ENCODE measurements around the gene IDH2.
A peak's percentile ranks its signal among the peaks of the same experiment; 100 is the strongest.

The IDH2 gene

GRCh38 chr15:90042766-90043529 lies 59.3 kb downstream of the IDH2 start:
- DNase-seq: no peak

- no peak for DNase-seq
Observed at GRCh38 chr15:90042356-90042755, 59.9 kb downstream of the IDH2 start.

DNA sequence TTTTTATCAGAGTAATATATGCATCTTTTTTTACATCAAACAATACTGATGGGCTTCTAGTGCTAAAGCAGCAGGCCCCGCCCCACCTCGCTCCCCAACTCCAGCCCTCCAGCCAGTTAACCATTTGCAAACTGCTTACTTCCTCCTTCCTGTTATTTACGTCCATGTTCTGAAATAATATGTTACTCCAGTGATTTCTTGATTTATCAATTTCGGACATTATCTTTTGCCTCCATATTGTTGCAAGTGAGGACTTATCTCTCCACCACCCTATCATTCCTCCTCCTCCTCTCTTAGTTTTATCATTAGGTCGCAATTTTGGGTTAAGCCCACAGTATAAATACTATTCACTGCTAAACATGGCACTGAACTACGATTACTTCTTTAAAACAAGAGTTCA lies 61.6 kb downstream of the IDH2 start:
- no peak for DNase-seq

GRCh38 chr15:90039996-90040395 lies 62.3 kb downstream of the IDH2 start:
- no peak for DNase-seq

DNA sequence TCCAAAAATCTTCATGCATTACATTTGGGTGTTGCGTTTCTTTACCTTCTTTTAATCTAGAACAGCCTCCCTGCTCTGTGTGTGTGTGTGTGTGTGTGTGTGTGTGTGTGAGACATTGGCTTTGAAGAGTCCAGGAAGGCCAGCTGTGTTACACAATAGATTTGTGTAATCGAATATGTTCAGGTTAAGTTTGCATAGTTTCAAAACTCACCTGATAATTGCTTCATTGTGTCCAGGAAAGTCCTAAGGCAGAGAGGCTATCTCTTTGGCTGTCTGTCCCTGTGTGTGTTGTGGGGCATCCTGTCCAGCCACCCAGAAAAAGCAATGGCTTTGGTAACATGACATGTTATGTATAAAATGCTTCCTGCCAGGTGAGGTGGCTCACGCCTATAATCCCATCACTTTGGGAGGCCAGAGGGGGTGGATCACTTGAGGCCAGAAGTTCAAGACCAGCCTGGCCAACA lies 63.6 kb downstream of the IDH2 start:
- DNase-seq: no peak

GRCh38 chr15:90037961-90038631 lies 64.2 kb downstream of the IDH2 start:
- peak; percentile 39 for DNase-seq

DNA sequence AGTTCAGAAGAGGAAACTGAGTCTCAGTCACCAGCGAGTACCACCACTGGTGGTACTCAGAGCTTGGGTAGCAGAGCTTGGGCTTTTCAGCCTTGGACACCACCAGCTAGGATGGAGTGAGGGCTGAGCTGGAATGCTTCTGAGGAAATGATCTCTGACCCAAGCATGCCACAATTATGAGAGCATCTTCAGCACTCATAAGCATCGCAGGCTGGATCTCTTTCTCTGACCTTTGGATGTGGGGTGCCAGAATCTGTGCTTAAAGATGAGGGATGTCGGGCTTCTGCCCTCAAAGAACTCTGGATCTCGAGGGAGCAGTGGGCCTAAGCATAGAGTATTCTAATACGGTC lies 64.8 kb downstream of the IDH2 start:
- DNase-seq: no peak

DNA sequence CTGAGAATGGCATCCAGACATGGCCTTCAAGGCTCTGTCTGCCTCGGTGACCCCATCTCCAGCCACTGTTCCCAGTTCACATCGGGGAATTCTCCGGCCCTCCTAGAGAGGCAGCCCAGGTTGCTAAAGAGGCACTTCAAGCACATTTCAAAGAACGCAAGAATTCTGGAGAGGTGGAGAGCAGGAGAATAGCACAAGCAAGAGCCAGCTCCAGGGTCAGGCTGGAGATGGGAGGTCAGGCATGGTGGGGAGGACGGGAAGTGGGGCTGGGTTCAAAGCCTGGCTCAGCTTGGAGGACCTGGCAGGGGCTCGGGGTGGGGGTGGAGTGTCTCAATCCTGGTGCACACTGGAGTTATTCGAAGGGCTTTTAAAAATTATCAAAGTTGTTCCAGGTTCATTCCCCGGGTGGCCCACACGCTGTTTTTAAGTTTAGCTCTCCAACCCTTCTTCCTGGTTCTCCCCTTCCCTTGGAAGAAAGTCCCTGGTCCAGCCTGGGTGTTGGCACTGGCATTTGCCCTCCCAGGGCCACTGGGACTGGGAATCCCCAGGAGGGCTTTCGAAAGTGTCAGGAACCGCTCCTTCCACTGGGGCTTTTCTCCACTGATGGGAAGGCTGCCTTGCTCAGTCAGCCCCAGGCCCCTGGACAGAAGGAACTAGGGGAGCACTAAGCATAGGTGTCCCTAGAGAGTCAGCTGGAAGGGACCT lies 65.3 kb downstream of the IDH2 start:
- no peak for DNase-seq

- no peak for DNase-seq
Observed at GRCh38 chr15:90036343-90036742, 65.9 kb downstream of the IDH2 start.

DNA sequence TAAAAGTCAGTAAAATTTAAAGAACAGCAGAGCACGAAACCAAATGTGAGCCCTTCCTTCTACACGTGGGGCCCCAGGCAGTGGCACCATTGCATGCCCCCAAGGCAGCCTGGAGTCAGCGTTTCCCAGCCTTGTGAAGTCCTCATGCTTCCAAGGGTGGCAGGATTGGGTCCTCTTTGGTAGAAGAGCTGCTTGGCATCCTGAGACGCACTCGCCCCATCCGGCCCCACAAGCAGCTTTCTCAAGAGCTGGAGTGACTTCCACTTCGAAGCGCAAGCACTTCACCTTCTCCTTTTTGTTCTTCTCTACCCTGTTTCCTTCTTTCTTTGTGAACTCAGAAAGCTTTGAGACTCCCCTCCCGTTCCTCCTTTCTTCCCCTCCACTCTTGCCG lies 66.4 kb downstream of the IDH2 start:
- DNase-seq: peak; percentile 57

DNA sequence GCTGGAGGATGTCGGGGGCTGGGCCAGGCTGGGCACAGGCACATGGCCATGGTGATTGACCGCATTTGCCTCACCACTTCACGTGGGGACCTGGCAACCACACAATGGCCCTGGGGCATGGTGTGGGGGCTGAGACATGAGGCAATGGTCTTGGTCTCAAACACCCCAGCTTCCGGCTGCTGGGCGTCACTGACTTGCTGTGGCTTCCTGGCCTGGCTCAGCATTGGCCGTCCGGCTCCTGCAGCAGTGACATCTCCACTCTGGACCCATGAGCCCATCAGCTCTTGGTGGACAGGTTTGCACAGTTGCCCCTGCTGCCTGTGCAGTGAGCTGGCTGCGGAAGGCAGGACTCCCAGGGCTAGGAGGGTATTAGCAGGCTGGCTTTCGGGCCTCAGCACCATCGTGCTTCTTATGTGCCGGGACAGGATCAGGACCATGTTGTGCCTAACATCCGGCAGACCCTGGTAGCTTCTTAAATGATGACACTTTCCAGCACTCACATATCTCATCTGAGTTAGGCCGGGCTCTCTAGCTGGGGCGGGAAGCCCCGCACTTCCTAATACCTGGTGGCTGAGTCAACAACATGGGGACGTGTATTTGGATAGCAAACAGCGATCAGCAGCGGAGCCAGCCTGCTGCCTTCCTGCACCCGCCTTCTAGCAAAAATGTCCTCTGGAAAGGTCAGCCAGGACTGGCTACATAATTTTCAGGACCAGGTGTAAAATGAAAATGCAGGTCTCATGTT lies 67.0 kb downstream of the IDH2 start:
- peak; percentile 43 for DNase-seq

DNA sequence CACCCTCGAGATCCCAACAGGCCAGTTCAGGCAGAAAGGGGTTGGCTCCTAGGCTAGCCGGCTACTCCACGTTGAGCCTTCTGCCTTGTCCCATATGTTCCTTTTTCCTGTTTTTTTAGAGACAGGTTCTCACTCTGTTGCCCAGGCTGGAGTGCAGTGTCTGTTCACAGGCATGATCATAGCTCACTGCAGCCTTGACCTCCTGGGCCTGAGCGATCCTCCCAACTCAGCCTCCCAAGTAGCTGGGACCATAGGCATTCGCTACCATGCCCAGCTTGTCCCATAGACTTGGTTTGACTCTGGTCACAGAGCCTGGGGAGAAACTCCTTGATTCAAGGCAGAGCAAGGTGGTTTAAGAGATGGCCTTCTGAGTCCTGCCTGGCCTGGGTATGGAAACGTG lies 68.8 kb downstream of the IDH2 start:
- DNase-seq: no peak
